ENCODE results near the gene CCDC70.

GRCh38 chr13:51862957-51863356 is 1.2 kb downstream of the CCDC70 start:
- TF ChIP-seq GATA3 (IDR thresholded peaks at IDR 0.05; ENCODE audit: low read depth, low read length) (no peak), GATA2 (IDR thresholded peaks at IDR 0.05; ENCODE audit: low read depth, low read length) (no peak)

Measured in SH-SY5Y (cell line).